Liver (tissue), 9 donors: Measurements from ENCODE around the gene VEGFC. TPM values are rescaled to one million over a fixed set of nuclear protein-coding genes. Genes with fewer than 3 reads are reported as not detected.

Experiments used
- DNase-seq: peaks from one replicate; pipeline ENCODE4 v3.0.0-alpha.2; 2017; ENCODE audit warnings: low spot score
- H3K27ac ChIP-seq, 2 donors: one replicate each; pipeline ENCODE4 v1.7.0; 2013; ENCODE audit warnings: inconsistent platforms in 2 of 2, low read length in 2 of 2, control low read depth in 1 of 2, low read depth in 1 of 2, mild to moderate bottlenecking in 1 of 2
- H3K27me3 ChIP-seq, 4 donors: one replicate each; pipeline versions ENCODE4 v1.6.1 to v1.7.0; 2013; ENCODE audit warnings: low read length in 3 of 4, inconsistent platforms in 1 of 4, mild to moderate bottlenecking in 1 of 4, moderate library complexity in 1 of 4; ENCODE audit not compliant: control insufficient read depth in 4 of 4, insufficient read depth in 4 of 4
- H3K36me3 ChIP-seq, 4 donors: one replicate each; pipeline versions ENCODE4 v1.6.1 to v1.7.0; 2013; ENCODE audit warnings: low read length in 3 of 4, mild to moderate bottlenecking in 3 of 4, low read depth in 1 of 4, moderate library complexity in 1 of 4; ENCODE audit not compliant: control insufficient read depth in 4 of 4, insufficient read depth in 3 of 4
- H3K4me1 ChIP-seq, 4 donors: one replicate each; pipeline versions ENCODE4 v1.6.1 to v1.7.0; 2013; ENCODE audit warnings: low read length in 3 of 4, mild to moderate bottlenecking in 3 of 4, moderate library complexity in 1 of 4; ENCODE audit not compliant: control insufficient read depth in 4 of 4, insufficient read depth in 4 of 4
- H3K4me3 ChIP-seq, 3 donors: one replicate each; pipeline versions ENCODE4 v1.6.1 to v1.7.0; 2013; ENCODE audit warnings: low read length in 3 of 3, control low read depth in 1 of 3, low read depth in 1 of 3, mild to moderate bottlenecking in 1 of 3
- H3K9ac ChIP-seq, 2 donors: one replicate each; pipeline ENCODE4 v1.7.0; 2013; ENCODE audit warnings: low read length in 2 of 2, mild to moderate bottlenecking in 2 of 2, moderate library complexity in 2 of 2, control low read depth in 1 of 2, low read depth in 1 of 2
- H3K9me3 ChIP-seq, 4 donors: one replicate each; pipeline versions ENCODE4 v1.6.1 to v1.7.0; 2013; ENCODE audit warnings: low read length in 3 of 4; ENCODE audit not compliant: control insufficient read depth in 4 of 4
- EGR1 ChIP-seq, 2 donors: IDR thresholded peaks; 2 replicates each; pipeline ENCODE4 v1.6.1; 2016 to 2018; ENCODE audit warnings: antibody characterized with exemption in 2 of 2, low read depth in 2 of 2
- FOXA1 ChIP-seq: IDR thresholded peaks from 2 replicates; pipeline ENCODE4 v1.6.1; 2016; ENCODE audit warnings: antibody characterized with exemption
- GABPA ChIP-seq, 2 donors: IDR thresholded peaks in 1 of 2; conservative IDR thresholded peaks in 1 of 2; 2 replicates each; pipeline ENCODE4 v1.6.1; 2016; ENCODE audit warnings: antibody characterized with exemption in 2 of 2, mild to moderate bottlenecking in 1 of 2, moderate library complexity in 1 of 2
- HNF4A ChIP-seq, 2 donors: conservative IDR thresholded peaks; 2 replicates each; pipeline ENCODE4 v1.6.1; 2016; ENCODE audit warnings: antibody characterized with exemption in 2 of 2, mild to moderate bottlenecking in 2 of 2
- HNF4G ChIP-seq: IDR thresholded peaks from 2 replicates; pipeline ENCODE4 v1.6.1; 2016; ENCODE audit warnings: antibody characterized with exemption
- JUND ChIP-seq, 2 donors: IDR thresholded peaks; 2 replicates each; pipeline ENCODE4 v1.6.1; 2016; ENCODE audit warnings: antibody characterized with exemption in 2 of 2
- NR2F2 ChIP-seq: IDR thresholded peaks from 2 replicates; pipeline ENCODE4 v1.6.1; 2016; ENCODE audit warnings: antibody characterized with exemption
- RXRA ChIP-seq, 2 donors: IDR thresholded peaks; 2 replicates each; pipeline ENCODE4 v1.6.1; 2017 to 2018; ENCODE audit warnings: antibody characterized with exemption in 2 of 2, mild to moderate bottlenecking in 1 of 2
- SP1 ChIP-seq: IDR thresholded peaks from 2 replicates; pipeline ENCODE4 v1.6.1; 2018; ENCODE audit warnings: antibody characterized with exemption, mild to moderate bottlenecking
- TAF1 ChIP-seq: conservative IDR thresholded peaks from 2 replicates; pipeline ENCODE4 v1.6.1; 2016; ENCODE audit warnings: antibody characterized with exemption, mild to moderate bottlenecking
- WGBS: extraction: QIAGEN DNeasy Blood & Tissue Kit; methylation state at CpG from one replicate; pipeline ENCODE4 v1.1.7; 2013; 5-methylcytosine and 5-hydroxymethylcytosine counted together
- polyA plus RNA-seq, 2 donors: library from polyadenylated mRNA; stranded (reverse) in 1 of 2; unstranded in 1 of 2; fragments of 200-250 nt in 1 of 2; fragments of >200 nt in 1 of 2; fragmentation: Nextera tagmentation in 1 of 2; extraction: Ambion mirVana in 1 of 2; gene quantifications; one replicate each; pipeline versions ENCODE4 v1.2.1 to v1.2.3, GENCODE V29; 2013 to 2015
- total RNA-seq, 2 donors: library from RNA; depleted of rRNA; stranded (reverse); fragments of >200 nt; gene quantifications; one replicate each; pipeline ENCODE4 v1.2.3, GENCODE V29; 2014
- TF ChIP-seq, protein P1 (sequence below): IDR thresholded peaks from 2 replicates; pipeline ENCODE4 v1.6.1; 2016; ENCODE audit warnings: antibody characterized with exemption
- TF ChIP-seq, protein P2 (sequence below): IDR thresholded peaks from 2 replicates; pipeline ENCODE4 v1.6.1; 2016; ENCODE audit warnings: antibody characterized with exemption
- TF ChIP-seq, protein P3 (sequence below): fragments of 150-350 bp; IDR thresholded peaks from 2 replicates; pipeline ENCODE4 v1.5.1; 2017; ENCODE audit warnings: improper control_type of control experiment, low read depth, low read length; ENCODE audit not compliant: missing input control
- TF ChIP-seq, protein P4 (sequence below): IDR thresholded peaks from 2 replicates; pipeline ENCODE4 v1.6.1; 2016; ENCODE audit warnings: antibody characterized with exemption, mild to moderate bottlenecking
- TF ChIP-seq, protein P5 (sequence below): IDR thresholded peaks from 2 replicates; pipeline ENCODE4 v1.6.1; 2016; ENCODE audit warnings: antibody characterized with exemption
- donor health status: healthy.
- donor health status: healthy.
- donor health status: healthy.
- donor health status: healthy.
- donor health status: healthy.

Gene VEGFC
- total and polyA plus RNA-seq, 4 donors: 0.32 to 1.8 (median 0.95) TPM

DNA sequence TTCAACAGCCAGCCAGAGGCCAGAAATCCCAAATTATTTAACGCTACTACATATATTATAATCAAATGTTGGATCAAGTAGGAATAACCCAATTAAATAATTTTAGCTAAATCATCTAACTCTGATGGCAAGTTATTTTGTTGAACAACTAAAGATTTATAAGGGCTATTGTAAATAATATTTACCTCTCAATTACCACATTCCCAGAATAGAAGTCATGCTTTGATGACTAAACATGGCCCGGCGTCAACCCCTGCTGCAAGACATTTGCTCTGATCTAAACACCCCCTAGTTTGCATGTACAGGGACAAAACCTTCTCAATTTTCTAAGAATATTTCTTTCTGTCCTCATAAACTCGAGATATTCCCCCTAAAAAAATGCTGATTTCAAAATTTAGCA lies 14.2 kb downstream of the VEGFC start:
- Histone ChIP-seq H3K9ac (no peak overlapping the region), H3K4me3 (no peak overlapping the region)
- 70% methylated on average over 4 of the region's 4 CpGs for WGBS

DNA sequence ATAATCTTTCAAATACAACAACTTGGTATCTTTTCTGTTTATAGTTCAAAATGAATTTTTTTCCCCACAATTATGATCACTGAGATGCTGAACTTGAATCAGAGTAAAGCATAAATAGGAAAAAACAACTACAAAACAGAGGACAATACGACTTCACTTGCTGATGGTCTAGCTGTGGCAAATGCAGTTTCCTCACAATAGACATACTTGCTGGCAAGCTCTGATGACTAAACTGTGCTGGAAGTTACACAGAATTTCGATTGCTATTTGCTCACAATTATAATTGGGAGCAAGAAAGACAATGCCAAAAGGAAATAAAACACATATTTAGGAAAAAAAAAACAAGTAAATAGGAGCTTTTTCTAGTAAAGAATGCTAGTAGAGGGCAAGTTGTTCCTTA lies 14.7 kb downstream of the VEGFC start:
- no peak for DNase-seq
- no peak overlapping the region for H3K9ac ChIP-seq
- TF ChIP-seq, protein P1, sequence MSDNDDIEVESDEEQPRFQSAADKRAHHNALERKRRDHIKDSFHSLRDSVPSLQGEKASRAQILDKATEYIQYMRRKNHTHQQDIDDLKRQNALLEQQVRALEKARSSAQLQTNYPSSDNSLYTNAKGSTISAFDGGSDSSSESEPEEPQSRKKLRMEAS: no peak
- TF ChIP-seq HNF4A (conservative IDR thresholded peaks at IDR 0.05): no peak
- TF ChIP-seq NR2F2: no peak
- TF ChIP-seq, protein P2, sequence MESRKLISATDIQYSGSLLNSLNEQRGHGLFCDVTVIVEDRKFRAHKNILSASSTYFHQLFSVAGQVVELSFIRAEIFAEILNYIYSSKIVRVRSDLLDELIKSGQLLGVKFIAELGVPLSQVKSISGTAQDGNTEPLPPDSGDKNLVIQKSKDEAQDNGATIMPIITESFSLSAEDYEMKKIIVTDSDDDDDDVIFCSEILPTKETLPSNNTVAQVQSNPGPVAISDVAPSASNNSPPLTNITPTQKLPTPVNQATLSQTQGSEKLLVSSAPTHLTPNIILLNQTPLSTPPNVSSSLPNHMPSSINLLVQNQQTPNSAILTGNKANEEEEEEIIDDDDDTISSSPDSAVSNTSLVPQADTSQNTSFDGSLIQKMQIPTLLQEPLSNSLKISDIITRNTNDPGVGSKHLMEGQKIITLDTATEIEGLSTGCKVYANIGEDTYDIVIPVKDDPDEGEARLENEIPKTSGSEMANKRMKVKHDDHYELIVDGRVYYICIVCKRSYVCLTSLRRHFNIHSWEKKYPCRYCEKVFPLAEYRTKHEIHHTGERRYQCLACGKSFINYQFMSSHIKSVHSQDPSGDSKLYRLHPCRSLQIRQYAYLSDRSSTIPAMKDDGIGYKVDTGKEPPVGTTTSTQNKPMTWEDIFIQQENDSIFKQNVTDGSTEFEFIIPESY: no peak
- TF ChIP-seq, protein P3, sequence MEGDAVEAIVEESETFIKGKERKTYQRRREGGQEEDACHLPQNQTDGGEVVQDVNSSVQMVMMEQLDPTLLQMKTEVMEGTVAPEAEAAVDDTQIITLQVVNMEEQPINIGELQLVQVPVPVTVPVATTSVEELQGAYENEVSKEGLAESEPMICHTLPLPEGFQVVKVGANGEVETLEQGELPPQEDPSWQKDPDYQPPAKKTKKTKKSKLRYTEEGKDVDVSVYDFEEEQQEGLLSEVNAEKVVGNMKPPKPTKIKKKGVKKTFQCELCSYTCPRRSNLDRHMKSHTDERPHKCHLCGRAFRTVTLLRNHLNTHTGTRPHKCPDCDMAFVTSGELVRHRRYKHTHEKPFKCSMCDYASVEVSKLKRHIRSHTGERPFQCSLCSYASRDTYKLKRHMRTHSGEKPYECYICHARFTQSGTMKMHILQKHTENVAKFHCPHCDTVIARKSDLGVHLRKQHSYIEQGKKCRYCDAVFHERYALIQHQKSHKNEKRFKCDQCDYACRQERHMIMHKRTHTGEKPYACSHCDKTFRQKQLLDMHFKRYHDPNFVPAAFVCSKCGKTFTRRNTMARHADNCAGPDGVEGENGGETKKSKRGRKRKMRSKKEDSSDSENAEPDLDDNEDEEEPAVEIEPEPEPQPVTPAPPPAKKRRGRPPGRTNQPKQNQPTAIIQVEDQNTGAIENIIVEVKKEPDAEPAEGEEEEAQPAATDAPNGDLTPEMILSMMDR: no peak
- no peak for TF ChIP-seq SP1
- TF ChIP-seq FOXA1: no peak
- no peak for TF ChIP-seq GABPA (IDR thresholded peaks at IDR 0.05 in 1 of 2, conservative IDR thresholded peaks at IDR 0.05 in 1 of 2)
- no peak for TF ChIP-seq JUND (IDR thresholded peaks at IDR 0.05)
- no peak for TF ChIP-seq EGR1 (IDR thresholded peaks at IDR 0.05; ENCODE audit: low read depth in 2 of 2)

More for the DNA sequence above, 14.2 kb downstream of the VEGFC start:
- Histone ChIP-seq H3K9me3 (no peaks in the 10 kb centered on the region), H3K4me1 (no peaks in the 10 kb centered on the region), H3K27ac (no peak overlapping the region), H3K27me3 (peaks cover 0 to 3% (median 0%) of the 10 kb centered on the region in 4 donors), H3K36me3 (no peaks in the 10 kb centered on the region)
- no peak for DNase-seq
- TF ChIP-seq GABPA (IDR thresholded peaks at IDR 0.05 in 1 of 2, conservative IDR thresholded peaks at IDR 0.05 in 1 of 2) (no peak), RXRA (IDR thresholded peaks at IDR 0.05) (no peak), FOXA1 (no peak), HNF4G (no peak), TAF1 (no peak), JUND (IDR thresholded peaks at IDR 0.05) (no peak)
- TF ChIP-seq, protein P1: no peak
- TF ChIP-seq, protein P3: no peak
- TF ChIP-seq, protein P2: no peak
- TF ChIP-seq, protein P4, sequence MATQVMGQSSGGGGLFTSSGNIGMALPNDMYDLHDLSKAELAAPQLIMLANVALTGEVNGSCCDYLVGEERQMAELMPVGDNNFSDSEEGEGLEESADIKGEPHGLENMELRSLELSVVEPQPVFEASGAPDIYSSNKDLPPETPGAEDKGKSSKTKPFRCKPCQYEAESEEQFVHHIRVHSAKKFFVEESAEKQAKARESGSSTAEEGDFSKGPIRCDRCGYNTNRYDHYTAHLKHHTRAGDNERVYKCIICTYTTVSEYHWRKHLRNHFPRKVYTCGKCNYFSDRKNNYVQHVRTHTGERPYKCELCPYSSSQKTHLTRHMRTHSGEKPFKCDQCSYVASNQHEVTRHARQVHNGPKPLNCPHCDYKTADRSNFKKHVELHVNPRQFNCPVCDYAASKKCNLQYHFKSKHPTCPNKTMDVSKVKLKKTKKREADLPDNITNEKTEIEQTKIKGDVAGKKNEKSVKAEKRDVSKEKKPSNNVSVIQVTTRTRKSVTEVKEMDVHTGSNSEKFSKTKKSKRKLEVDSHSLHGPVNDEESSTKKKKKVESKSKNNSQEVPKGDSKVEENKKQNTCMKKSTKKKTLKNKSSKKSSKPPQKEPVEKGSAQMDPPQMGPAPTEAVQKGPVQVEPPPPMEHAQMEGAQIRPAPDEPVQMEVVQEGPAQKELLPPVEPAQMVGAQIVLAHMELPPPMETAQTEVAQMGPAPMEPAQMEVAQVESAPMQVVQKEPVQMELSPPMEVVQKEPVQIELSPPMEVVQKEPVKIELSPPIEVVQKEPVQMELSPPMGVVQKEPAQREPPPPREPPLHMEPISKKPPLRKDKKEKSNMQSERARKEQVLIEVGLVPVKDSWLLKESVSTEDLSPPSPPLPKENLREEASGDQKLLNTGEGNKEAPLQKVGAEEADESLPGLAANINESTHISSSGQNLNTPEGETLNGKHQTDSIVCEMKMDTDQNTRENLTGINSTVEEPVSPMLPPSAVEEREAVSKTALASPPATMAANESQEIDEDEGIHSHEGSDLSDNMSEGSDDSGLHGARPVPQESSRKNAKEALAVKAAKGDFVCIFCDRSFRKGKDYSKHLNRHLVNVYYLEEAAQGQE: no peak
- TF ChIP-seq, protein P5, sequence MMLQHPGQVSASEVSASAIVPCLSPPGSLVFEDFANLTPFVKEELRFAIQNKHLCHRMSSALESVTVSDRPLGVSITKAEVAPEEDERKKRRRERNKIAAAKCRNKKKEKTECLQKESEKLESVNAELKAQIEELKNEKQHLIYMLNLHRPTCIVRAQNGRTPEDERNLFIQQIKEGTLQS: no peak

More for the DNA sequence above, 14.7 kb downstream of the VEGFC start:
- WGBS: 29% methylated on average over 2 of the region's 2 CpGs
- Histone ChIP-seq H3K27me3 (peaks cover 0 to 3% (median 0%) of the 10 kb centered on the region in 4 donors), H3K36me3 (no peaks in the 10 kb centered on the region), H3K9me3 (no peaks in the 10 kb centered on the region), H3K27ac (no peak overlapping the region), H3K4me1 (no peaks in the 10 kb centered on the region), H3K4me3 (no peak overlapping the region)
